ENCODE results near the gene EMD.
"Not testable (repeated sequence)": the region's sequence is repeated elsewhere in the genome, so short reads cannot be mapped to it uniquely, and the experiment has no call there.

Gene EMD

DNA sequence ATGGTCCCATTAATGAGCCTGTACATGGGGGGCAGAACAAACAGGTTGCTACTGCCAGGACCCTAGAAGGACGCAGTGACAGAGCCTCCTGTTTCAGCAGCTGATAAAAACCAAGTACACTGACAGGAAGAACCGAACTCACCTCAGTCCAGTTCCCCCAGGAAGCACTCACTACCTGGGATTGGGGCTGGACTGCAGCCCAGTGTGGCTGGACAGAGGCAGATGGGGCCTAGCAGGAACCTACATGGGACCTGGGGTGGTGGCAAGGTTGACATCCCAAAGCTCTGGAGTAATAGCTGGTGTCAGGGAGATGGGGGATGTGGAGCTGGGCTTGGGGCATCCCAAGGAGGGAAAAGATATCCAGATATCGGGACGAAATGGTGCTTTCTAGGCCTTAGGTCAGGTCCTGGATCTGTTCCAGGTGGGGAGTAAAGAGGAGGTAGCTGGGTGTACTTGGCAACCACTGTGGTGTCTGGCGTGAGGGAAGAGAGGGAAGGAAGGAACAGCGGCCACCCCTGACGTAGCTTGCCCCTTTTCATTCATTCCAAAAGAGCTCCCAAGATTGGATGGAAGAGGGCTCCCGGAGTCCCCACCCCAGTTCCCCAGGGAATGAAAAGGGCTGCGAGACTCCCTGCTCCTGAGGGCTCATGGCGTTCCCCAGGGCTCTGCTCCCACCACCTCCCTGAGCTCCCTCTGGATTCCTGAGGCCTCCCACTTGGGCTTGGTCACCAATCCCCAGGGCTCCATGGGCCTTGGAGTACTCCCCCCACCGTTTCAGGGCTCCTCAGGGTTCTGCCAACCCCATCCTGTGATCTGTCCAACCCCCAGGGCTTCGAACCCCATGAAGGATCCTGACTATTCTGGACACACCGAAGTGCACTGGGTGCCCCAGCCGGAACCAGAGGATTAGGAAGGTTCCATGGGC is 4.5 kb downstream of the EMD start:
- H3K27ac Mint-ChIP-seq: peak overlapping the region; percentile 59

GRCh38 chrX:154384284-154384892 is 5.3 kb downstream of the EMD start:
- Mint-ChIP-seq H3K36me3 (ENCODE audit: low read depth) (peaks cover 18% of the 10 kb centered on the region), H3K27me3 (no peaks in the 10 kb centered on the region), H3K4me3 (peak overlapping the region; percentile 17), H3K27ac (peak overlapping the region; percentile 59), H3K9me3 (no peaks in the 10 kb centered on the region), H3K4me1 (ENCODE audit: low read depth) (peaks cover 32% of the 10 kb centered on the region)
- intact Hi-C loops (cut with micrococcal nuclease): no loop called here

More for the DNA sequence above, 4.5 kb downstream of the EMD start:
- peaks cover 32% of the 10 kb centered on the region for H3K4me1 Mint-ChIP-seq (ENCODE audit: low read depth)
- no peaks in the 10 kb centered on the region for H3K9me3 Mint-ChIP-seq
- H3K4me3 Mint-ChIP-seq: no peak overlapping the region
- H3K27me3 Mint-ChIP-seq: no peaks in the 10 kb centered on the region
- intact Hi-C loops (cut with micrococcal nuclease): no loop called here
- H3K36me3 Mint-ChIP-seq (ENCODE audit: low read depth): peaks cover 22% of the 10 kb centered on the region

DNA sequence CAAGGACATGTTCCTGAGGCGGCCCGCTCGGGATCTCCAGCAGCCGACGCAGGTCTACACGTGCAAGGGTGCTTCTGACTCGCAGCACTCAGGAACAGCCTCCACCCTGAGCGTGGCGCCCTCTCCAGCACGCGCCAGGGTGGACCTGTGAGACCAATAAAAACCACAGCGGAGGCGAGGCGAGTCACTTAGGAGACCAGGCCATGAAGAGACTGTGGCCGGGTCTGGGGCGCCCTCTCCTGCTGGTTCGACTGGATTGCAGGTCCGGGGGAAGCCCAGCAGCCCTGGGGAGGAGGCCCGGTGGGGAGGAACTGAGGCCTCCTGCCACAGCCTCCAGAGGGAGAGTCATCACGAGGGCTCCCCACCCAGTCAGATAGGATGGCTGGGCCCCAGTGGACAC is 9.0 kb downstream of the EMD start:
- H3K27me3 Mint-ChIP-seq; intact Hi-C loops (cut with micrococcal nuclease); H3K27ac Mint-ChIP-seq; H3K36me3 Mint-ChIP-seq (ENCODE audit: low read depth); H3K9me3 Mint-ChIP-seq; H3K4me3 Mint-ChIP-seq: not testable (repeated sequence)
- peaks cover 17% of the 10 kb centered on the region for H3K4me1 Mint-ChIP-seq (ENCODE audit: low read depth)

DNA sequence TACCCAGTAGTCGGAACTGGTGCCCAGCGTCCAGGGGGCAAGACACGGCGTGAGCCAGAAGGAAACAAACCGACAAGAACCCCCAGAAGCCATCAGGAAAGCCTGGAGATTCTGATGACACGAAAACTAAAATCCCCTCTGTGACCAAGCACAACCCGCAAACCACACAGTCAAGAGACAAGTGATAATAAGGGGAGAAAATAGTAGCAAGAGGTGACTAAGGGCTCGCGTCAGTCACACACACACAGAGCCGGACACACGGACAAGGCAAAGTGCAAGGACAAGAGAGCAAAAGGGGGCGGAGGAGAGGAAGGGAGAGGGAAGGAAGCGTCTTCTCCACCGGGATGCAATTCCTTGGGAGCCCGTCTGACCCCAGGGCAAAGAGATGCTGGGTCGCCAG is 9.6 kb downstream of the EMD start:
- H3K9me3 Mint-ChIP-seq; H3K27ac Mint-ChIP-seq; H3K27me3 Mint-ChIP-seq; H3K36me3 Mint-ChIP-seq (ENCODE audit: low read depth); H3K4me3 Mint-ChIP-seq; intact Hi-C loops (cut with micrococcal nuclease): not testable (repeated sequence)
- peaks cover 11% of the 10 kb centered on the region for H3K4me1 Mint-ChIP-seq (ENCODE audit: low read depth)

DNA sequence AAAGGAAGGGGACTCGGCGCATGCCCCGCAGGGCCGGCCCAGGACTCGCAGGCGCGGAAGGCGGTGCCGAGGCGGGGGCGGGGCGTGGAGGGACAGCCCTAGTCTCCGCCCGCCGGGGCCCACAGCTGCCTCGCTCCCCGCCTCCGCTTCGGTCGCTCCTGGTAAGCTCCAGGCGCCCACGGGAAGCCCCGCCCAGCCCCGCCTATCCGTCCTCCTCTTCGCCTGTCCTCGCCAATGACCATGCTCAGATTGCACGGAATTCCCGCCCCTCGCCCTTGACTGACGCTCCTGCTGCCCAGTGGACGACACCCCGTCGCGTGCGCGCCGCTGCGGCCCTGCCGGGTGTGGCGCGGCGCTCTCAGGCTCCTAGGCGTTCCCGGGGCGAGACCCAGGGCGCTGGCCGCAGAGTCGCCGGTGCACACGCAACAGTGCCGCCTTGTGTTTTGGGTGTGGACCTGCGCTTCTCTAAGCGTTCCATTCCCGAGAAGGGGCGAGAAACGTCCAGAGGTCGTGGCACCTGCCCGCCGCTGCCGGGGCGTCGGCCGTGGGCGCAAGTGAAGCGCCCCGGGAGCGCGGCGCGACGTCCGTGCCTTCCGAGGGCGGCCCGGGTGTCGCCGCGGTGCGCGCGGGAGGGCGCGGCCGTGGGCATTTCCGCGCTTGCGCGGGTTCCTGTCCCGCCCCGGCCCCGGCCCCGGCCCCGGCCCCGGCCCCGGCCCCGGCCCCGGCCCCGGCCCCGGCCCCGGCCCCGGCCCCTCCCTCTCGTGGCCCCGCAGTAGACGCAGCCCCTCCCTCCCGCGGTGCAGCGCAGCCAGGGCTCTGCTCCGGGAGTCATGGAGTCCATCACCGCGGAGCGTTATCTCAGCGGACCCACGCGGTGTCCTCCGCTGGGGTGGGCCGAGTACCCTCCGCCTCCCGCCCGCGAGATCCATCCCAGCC is 11.0 kb downstream of the EMD start:
- H3K36me3 Mint-ChIP-seq (ENCODE audit: low read depth); H3K9me3 Mint-ChIP-seq; H3K4me1 Mint-ChIP-seq (ENCODE audit: low read depth); intact Hi-C loops (cut with micrococcal nuclease); H3K4me3 Mint-ChIP-seq; H3K27ac Mint-ChIP-seq; H3K27me3 Mint-ChIP-seq: not testable (repeated sequence)

GRCh38 chrX:154396363-154396762 is 17.3 kb downstream of the EMD start:
- H3K9me3 Mint-ChIP-seq; H3K4me1 Mint-ChIP-seq (ENCODE audit: low read depth); intact Hi-C loops (cut with micrococcal nuclease); H3K27me3 Mint-ChIP-seq: not testable (repeated sequence)
- Mint-ChIP-seq H3K36me3 (ENCODE audit: low read depth) (peaks cover 36% of the 10 kb centered on the region), H3K27ac (peak overlapping the region; percentile 99), H3K4me3 (peak overlapping the region; percentile 91)

- Mint-ChIP-seq H3K4me3 (peak overlapping the region; percentile 91), H3K36me3 (ENCODE audit: low read depth) (peaks cover 44% of the 10 kb centered on the region), H3K27me3 (no peaks in the 10 kb centered on the region), H3K9me3 (no peaks in the 10 kb centered on the region), H3K27ac (peak overlapping the region; percentile 99), H3K4me1 (ENCODE audit: low read depth) (peaks cover 6% of the 10 kb centered on the region)
- intact Hi-C loops (cut with micrococcal nuclease): no loop called here
These were observed 18.1 kb downstream of the EMD start for GRCh38 chrX:154396973-154397887.

GRCh38 chrX:154397888-154398667 is 19.0 kb downstream of the EMD start, which contains the start of gene RPL10:
RPL10 (plus strand) TSS chrX:154398377; CDS start chrX:154398520, 143 bp downstream.
- Mint-ChIP-seq H3K27ac (peak within 1 kb of the TSS; percentile 99), H3K36me3 (ENCODE audit: low read depth) (peaks cover 53% of the 10 kb centered on the region), H3K4me1 (ENCODE audit: low read depth) (peaks cover 12% of the 10 kb centered on the region), H3K9me3 (no peaks in the 10 kb centered on the region), H3K27me3 (no peaks in the 10 kb centered on the region), H3K4me3 (peak within 1 kb of the TSS; percentile 91)
- intact Hi-C loops (cut with micrococcal nuclease): no loop called here

- Mint-ChIP-seq H3K27me3 (no peaks in the 10 kb centered on the region), H3K9me3 (no peaks in the 10 kb centered on the region), H3K27ac (peak overlapping the region; percentile 99), H3K4me1 (ENCODE audit: low read depth) (peaks cover 12% of the 10 kb centered on the region), H3K4me3 (peak overlapping the region; percentile 91), H3K36me3 (ENCODE audit: low read depth) (peaks cover 61% of the 10 kb centered on the region)
- intact Hi-C loops (cut with micrococcal nuclease): no loop called here
These were observed 19.8 kb downstream of the EMD start for GRCh38 chrX:154398668-154399526.

DNA sequence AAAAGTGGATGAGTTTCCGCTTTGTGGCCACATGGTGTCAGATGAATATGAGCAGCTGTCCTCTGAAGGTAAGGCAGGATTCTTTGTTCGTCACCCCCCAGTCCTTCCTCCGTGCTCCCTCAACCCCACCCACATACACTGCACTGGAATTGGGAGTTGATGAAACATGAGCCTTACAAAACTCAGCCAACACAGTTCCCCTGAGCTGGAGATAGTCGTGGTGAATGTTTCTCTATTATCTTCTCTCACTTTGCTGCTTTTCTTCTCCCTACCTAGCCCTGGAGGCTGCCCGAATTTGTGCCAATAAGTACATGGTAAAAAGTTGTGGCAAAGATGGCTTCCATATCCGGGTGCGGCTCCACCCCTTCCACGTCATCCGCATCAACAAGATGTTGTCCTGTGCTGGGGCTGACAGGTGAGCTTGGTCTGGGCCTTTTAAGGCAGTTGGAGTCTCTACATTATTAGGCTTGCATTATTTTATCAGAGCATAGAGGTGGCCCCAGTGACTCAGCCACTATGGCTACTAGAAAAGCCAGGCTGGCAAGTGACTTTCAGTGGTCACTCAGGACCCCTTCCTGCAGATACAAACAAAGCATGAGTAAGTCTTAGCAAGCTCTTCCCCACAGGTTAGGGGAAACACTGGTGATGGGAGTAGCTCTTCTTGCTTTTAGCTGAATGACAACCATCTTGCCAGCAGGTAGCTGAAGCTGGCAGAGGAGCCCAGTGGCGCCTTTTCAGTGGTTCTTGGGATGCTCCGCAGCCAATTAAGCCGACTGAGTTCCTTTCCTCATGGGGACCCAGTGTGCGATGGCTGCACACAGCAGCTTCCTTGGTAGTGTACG is 20.7 kb downstream of the EMD start:
- Mint-ChIP-seq H3K4me3 (peak overlapping the region; percentile 91), H3K9me3 (no peaks in the 10 kb centered on the region), H3K27ac (peak overlapping the region; percentile 99), H3K36me3 (ENCODE audit: low read depth) (peaks cover 70% of the 10 kb centered on the region), H3K4me1 (ENCODE audit: low read depth) (peaks cover 18% of the 10 kb centered on the region), H3K27me3 (no peaks in the 10 kb centered on the region)
- intact Hi-C loops (cut with micrococcal nuclease): loop anchor here (10.0 kb wide), 1 partner anchor 55 kb away; the partner anchor contains the start of gene PLXNA3

DNA sequence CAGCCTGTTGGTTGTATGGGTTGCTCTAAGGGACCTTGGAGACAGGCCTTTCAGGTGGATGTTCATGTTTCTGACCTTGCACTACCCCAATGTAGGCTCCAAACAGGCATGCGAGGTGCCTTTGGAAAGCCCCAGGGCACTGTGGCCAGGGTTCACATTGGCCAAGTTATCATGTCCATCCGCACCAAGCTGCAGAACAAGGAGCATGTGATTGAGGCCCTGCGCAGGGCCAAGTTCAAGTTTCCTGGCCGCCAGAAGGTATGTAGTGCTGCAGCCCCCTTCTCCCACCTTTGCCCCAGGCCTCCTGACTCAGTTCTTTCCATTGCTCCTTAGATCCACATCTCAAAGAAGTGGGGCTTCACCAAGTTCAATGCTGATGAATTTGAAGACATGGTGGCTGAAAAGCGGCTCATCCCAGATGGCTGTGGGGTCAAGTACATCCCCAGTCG is 21.3 kb downstream of the EMD start:
- Mint-ChIP-seq H3K4me1 (ENCODE audit: low read depth) (peaks cover 22% of the 10 kb centered on the region), H3K4me3 (peak overlapping the region; percentile 91), H3K36me3 (ENCODE audit: low read depth) (peaks cover 76% of the 10 kb centered on the region)
- H3K27ac Mint-ChIP-seq, H3K27me3 Mint-ChIP-seq, H3K9me3 Mint-ChIP-seq: not testable (repeated sequence)
- intact Hi-C loops (cut with micrococcal nuclease): loop anchor here (10.0 kb wide), 1 partner anchor 54 kb away; the partner anchor contains the start of gene PLXNA3
